ENCODE data around the gene MUC5AC.

MUC5AC gene

DNA sequence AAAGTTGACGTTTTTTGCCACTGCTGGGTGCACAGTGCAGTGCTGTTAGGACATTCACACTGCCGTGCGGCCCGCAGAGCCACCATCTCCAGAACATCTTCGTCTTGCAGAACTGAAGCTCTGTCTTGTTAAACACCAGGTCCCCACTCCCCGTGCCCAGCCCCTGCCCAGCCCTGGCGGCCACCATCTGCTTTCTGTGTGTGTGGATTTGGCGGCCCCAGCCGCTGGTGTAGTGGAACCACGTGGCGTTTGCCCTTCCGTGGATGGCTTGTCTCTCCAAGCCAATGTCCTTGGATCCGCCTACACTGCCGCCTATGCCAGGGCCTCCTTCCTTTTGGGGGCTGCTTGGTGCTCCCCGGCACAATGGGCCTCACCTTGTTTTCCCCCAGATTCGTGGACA, 8.2 kb upstream of the MUC5AC start:
- H3K4me1 ChIP-seq (ENCODE audit: control insufficient read depth in 1 of 2, insufficient read depth in 1 of 2, low read depth in 1 of 2, low read length in 1 of 2): peaks cover 0 to 15% of the 10 kb centered on the region in 2 experiments
- H3K27me3 ChIP-seq: peaks cover 31% of the 10 kb centered on the region
- TF ChIP-seq, protein P1, sequence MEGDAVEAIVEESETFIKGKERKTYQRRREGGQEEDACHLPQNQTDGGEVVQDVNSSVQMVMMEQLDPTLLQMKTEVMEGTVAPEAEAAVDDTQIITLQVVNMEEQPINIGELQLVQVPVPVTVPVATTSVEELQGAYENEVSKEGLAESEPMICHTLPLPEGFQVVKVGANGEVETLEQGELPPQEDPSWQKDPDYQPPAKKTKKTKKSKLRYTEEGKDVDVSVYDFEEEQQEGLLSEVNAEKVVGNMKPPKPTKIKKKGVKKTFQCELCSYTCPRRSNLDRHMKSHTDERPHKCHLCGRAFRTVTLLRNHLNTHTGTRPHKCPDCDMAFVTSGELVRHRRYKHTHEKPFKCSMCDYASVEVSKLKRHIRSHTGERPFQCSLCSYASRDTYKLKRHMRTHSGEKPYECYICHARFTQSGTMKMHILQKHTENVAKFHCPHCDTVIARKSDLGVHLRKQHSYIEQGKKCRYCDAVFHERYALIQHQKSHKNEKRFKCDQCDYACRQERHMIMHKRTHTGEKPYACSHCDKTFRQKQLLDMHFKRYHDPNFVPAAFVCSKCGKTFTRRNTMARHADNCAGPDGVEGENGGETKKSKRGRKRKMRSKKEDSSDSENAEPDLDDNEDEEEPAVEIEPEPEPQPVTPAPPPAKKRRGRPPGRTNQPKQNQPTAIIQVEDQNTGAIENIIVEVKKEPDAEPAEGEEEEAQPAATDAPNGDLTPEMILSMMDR (IDR thresholded peaks at IDR 0.05): no peak
- no peaks in the 10 kb centered on the region for H3K9me3 ChIP-seq
- no peaks in the 10 kb centered on the region for H3K36me3 ChIP-seq
- H3K27ac ChIP-seq: no peak overlapping the region
- H3K4me3 ChIP-seq (ENCODE audit: low read depth in 1 of 2, low read length in 1 of 2): no peak overlapping the region

DNA sequence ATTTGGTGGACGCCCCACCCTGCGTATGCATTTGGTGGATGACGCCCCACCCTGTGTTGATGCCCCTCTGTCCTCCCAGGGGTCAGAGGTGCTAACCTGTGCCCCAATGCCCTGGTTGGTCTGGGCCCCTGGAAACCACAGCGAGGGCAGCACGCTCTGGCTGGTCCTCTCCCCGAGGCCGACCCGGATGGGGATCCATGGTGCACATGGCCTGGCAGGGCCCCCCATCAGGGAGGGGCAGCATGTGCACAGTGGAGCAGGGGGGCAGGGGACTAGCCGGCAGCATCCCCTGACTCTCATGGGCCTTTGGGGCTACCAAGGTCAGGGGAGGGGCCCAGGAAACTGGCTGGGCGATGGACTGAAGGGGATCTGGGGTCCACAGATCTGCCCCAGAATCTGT, 7.6 kb upstream of the MUC5AC start:
- Histone ChIP-seq H3K4me3 (ENCODE audit: low read depth in 1 of 2, low read length in 1 of 2) (no peak overlapping the region), H3K27ac (no peak overlapping the region), H3K36me3 (no peaks in the 10 kb centered on the region), H3K9me3 (no peaks in the 10 kb centered on the region), H3K4me1 (ENCODE audit: control insufficient read depth in 1 of 2, insufficient read depth in 1 of 2, low read depth in 1 of 2, low read length in 1 of 2) (peaks cover 0 to 15% of the 10 kb centered on the region in 2 experiments), H3K27me3 (peaks cover 31% of the 10 kb centered on the region)
- TF ChIP-seq, protein P1 (IDR thresholded peaks at IDR 0.05): no peak

DNA sequence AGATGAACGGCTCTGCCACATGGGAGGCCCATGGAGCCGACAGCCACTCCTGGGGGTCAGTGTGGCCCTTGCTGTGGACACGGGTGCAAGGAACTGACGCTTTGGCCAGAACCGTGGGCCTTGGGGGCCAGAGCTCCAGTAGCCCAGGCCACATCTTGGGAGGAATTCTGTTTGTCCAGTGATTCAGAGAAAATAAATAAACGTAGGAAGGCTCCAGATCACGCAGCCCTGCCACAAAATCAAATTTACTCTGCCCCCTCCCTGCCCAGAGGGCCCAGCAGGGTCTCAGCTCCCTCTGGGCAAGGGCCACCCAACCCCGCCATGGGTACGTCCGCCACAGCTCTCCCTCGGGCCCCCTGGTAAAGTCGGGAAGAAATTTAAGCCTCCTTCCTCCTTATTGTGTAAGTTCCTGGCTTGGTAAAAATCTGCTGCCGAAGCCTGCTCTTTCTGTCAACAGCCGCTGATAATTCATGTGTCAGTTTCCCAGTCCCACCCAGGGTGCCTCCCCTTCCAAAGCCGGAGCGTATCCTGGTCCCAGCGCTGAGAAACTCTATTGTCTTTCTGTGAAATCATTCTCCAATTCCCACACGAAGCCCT, 6.9 kb upstream of the MUC5AC start:
- H3K36me3 ChIP-seq: no peaks in the 10 kb centered on the region
- peaks cover 0 to 15% of the 10 kb centered on the region in 2 experiments for H3K4me1 ChIP-seq (ENCODE audit: control insufficient read depth in 1 of 2, insufficient read depth in 1 of 2, low read depth in 1 of 2, low read length in 1 of 2)
- no peak overlapping the region for H3K27ac ChIP-seq
- H3K27me3 ChIP-seq: peaks cover 31% of the 10 kb centered on the region
- no peak overlapping the region for H3K4me3 ChIP-seq (ENCODE audit: low read depth in 1 of 2, low read length in 1 of 2)
- H3K9me3 ChIP-seq: no peaks in the 10 kb centered on the region
- TF ChIP-seq, protein P1 (IDR thresholded peaks at IDR 0.05): no peak

GRCh38 chr11:1151366-1152315, 6.1 kb upstream of the MUC5AC start:
- H3K4me1 ChIP-seq (ENCODE audit: control insufficient read depth in 1 of 2, insufficient read depth in 1 of 2, low read depth in 1 of 2, low read length in 1 of 2): peaks cover 0 to 15% of the 10 kb centered on the region in 2 experiments
- H3K27me3 ChIP-seq: peaks cover 31% of the 10 kb centered on the region
- TF ChIP-seq, protein P1 (IDR thresholded peaks at IDR 0.05): no peak
- no peak overlapping the region for H3K27ac ChIP-seq
- H3K4me3 ChIP-seq (ENCODE audit: low read depth in 1 of 2, low read length in 1 of 2): no peak overlapping the region
- no peaks in the 10 kb centered on the region for H3K9me3 ChIP-seq
- no peaks in the 10 kb centered on the region for H3K36me3 ChIP-seq

DNA sequence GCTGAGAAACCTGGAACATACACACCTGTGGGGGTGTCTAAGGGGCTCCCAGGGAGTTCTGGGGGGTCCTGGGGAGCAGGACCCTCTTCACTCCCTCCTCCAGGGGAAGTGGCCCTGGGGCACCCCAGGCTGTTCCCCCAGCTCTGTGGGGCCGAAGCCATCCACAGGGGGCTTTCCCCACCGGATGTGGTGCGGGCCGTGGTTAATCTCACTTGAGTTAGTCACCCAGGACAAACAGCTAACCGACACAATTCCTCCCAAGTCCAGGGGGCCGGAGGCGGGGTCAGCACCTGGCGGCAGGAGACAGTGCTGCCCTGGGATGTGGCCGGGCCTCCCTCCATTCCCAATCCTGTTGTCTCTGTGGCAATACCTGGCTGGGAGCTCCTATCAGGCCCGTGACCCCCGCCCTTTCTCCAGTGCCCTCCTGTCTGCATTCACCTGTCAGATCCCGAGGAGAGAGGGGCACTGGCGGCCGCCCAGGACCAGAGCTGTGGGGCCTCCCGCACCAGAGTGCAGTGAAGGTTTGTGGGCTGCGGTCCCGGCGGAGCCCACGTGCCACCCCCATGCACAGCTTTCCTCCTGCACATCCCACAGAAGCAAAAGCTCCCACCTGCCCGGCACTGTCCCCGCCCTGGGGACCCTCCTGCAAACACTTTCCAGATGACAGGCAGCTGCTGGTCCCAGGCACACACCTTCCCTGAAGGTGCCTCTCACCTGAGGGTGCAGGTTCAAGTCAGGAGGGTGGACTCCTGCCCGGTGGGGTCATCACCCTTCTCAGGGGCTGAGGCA, 5.2 kb upstream of the MUC5AC start:
- H3K36me3 ChIP-seq: no peaks in the 10 kb centered on the region
- TF ChIP-seq, protein P1 (IDR thresholded peaks at IDR 0.05): no peak
- no peak overlapping the region for H3K27ac ChIP-seq
- peaks cover 31% of the 10 kb centered on the region for H3K27me3 ChIP-seq
- no peak overlapping the region for H3K4me3 ChIP-seq (ENCODE audit: low read depth in 1 of 2, low read length in 1 of 2)
- peaks cover 0 to 15% of the 10 kb centered on the region in 2 experiments for H3K4me1 ChIP-seq (ENCODE audit: control insufficient read depth in 1 of 2, insufficient read depth in 1 of 2, low read depth in 1 of 2, low read length in 1 of 2)
- H3K9me3 ChIP-seq: no peaks in the 10 kb centered on the region
